K562 (cell line): ENCODE results near the gene MRPL57. TPM values are rescaled to one million over a fixed set of nuclear protein-coding genes. Genes with fewer than 3 reads are reported as not detected.

Source experiments
- AFF4 ChIP-seq: sonication (generic); formaldehyde crosslinking; IDR thresholded peaks from 2 replicates; pipeline ENCODE4 v1.8.0; 2023; ENCODE audit warnings: mild to moderate bottlenecking, missing genetic modification reagents
- CBFA2T3 ChIP-seq: fragments of 450-650 bp; IDR thresholded peaks from 2 replicates; pipeline ENCODE4 v1.6.1; 2017
- CHAMP1 ChIP-seq: fragments of 450-650 bp; IDR thresholded peaks from 2 replicates; pipeline ENCODE4 v1.6.1; 2016; ENCODE audit warnings: mild to moderate bottlenecking
- CHD2 ChIP-seq: IDR thresholded peaks from 2 replicates; pipeline ENCODE4 v1.6.1; 2011; ENCODE audit warnings: low read depth, low read length
- ETV5 ChIP-seq: sonication (generic); formaldehyde crosslinking; IDR thresholded peaks from 2 replicates; pipeline ENCODE4 v1.4.0; 2020; ENCODE audit warnings: low read depth, mild to moderate bottlenecking, missing genetic modification reagents
- JUN ChIP-seq, 2 experiments: sonication (generic) in 1 of 2; formaldehyde crosslinking in 1 of 2; IDR thresholded peaks; 2 replicates each; pipeline versions ENCODE4 v1.6.1 to v1.8.0; 2012 to 2022; ENCODE audit warnings: borderline replicate concordance in 2 of 2, mild to moderate bottlenecking in 2 of 2, improper control_type of control experiment in 1 of 2, low read depth in 1 of 2, low read length in 1 of 2, missing genetic modification reagents in 1 of 2
- KDM5B ChIP-seq: fragments of 200-600 bp; sonication (generic); IDR thresholded peaks from 2 replicates; pipeline ENCODE4 v1.6.1; 2012; ENCODE audit warnings: low read depth, mild to moderate bottlenecking, moderate library complexity, low read length, control low read depth, inconsistent platforms; ENCODE audit not compliant: insufficient replicate concordance
- NONO ChIP-seq, 2 experiments: fragments of 200-400 bp in 1 of 2; fragments of 450-650 bp in 1 of 2; formaldehyde crosslinking in 1 of 2; IDR thresholded peaks; 2 replicates each; pipeline ENCODE4 v1.6.1; 2017; ENCODE audit warnings: low read depth in 2 of 2, mild to moderate bottlenecking in 2 of 2, moderate library complexity in 2 of 2, low read length in 1 of 2
- RCOR1 ChIP-seq, 2 experiments: IDR thresholded peaks; 2 replicates each; pipeline ENCODE4 v1.6.1; 2012; ENCODE audit warnings: low read depth in 2 of 2, low read length in 2 of 2, borderline replicate concordance in 1 of 2, improper control_type of control experiment in 1 of 2
- SIN3B ChIP-seq: fragments of 450-650 bp; IDR thresholded peaks from 2 replicates; pipeline ENCODE4 v1.6.1; 2017; ENCODE audit warnings: low read depth, mild to moderate bottlenecking, moderate library complexity
- ZBTB9 ChIP-seq: fragments of 450-650 bp; formaldehyde crosslinking; IDR thresholded peaks from 2 replicates; pipeline ENCODE4 v1.4.0; 2020; ENCODE audit warnings: mild to moderate bottlenecking, moderate library complexity
- ZNF431 ChIP-seq: sonication (generic); formaldehyde crosslinking; IDR thresholded peaks from 2 replicates; pipeline ENCODE4 v1.8.0; 2022; ENCODE audit warnings: mild to moderate bottlenecking, missing genetic modification reagents
- ZNF518B ChIP-seq: fragments of 250-450 bp; sonication (Bioruptor Pico); IDR thresholded peaks from 2 replicates; pipeline ENCODE4 v1.5.0; 2021; ENCODE audit warnings: mild to moderate bottlenecking, moderate library complexity
- ZNF785 ChIP-seq: fragments of 250-450 bp; sonication (Bioruptor Pico); IDR thresholded peaks from 2 replicates; pipeline ENCODE4 v1.4.0; 2020; ENCODE audit warnings: mild to moderate bottlenecking
- ZSCAN29 ChIP-seq: fragments of 450-650 bp; IDR thresholded peaks from 2 replicates; pipeline ENCODE4 v1.6.1; 2017
- polyA plus RNA-seq, 8 experiments: library from polyadenylated mRNA; depleted of rRNA in 4 of 8; stranded (reverse) in 5 of 8; unstranded in 3 of 8; fragments of >200 nt; fragmentation: Nextera tagmentation in 2 of 8; fragmentation: Illumina TruSeq in 1 of 8; extraction: Ambion mirVana in 2 of 8; extraction: Trizol in 1 of 8; gene quantifications; 2 replicates each; pipeline versions ENCODE4 v1.2.1 to v1.2.3, GENCODE V29; 2011 to 2014; ENCODE audit warnings: inconsistent platforms in 1 of 8, missing spikeins in 1 of 8
- total RNA-seq, 7 experiments: library from RNA; depleted of rRNA in 6 of 7; stranded (reverse); fragments of >200 nt in 6 of 7; fragmentation: Illumina TruSeq in 2 of 7; extraction: Trizol in 2 of 7; gene quantifications; 2 replicates each; pipeline versions ENCODE4 v1.2.1 to v1.2.3, GENCODE V29; 2011 to 2021; ENCODE audit warnings: low replicate concordance in 1 of 7

MRPL57 gene
- total and polyA plus RNA-seq, 9 of the 15 experiments (the other 6 are each of a cell fraction or from before 2014, with no cell fraction given): 6.5 to 40.4 (median 15.7) TPM

GRCh38 chr13:21176215-21176981 is at the start of gene MRPL57, which contains the start of gene SKA3 (continued):
- TF ChIP-seq ZNF518B (no peak), KDM5B (peak; percentile 96), ETV5 (0 out of 2 replicates have a peak, but pooled peaks have one; percentile 32), ZNF785 (CRISPR knock-in tag) (no peak), AFF4 (CRISPR knock-in tag) (peak; percentile 72; the same call in 1 of the 2 replicates), RCOR1 (IDR thresholded peaks at IDR 0.05; ENCODE audit: borderline replicate concordance in 1 of 2, low read depth in 2 of 2, low read length in 2 of 2) (0 out of 4 replicates have a peak, but pooled peaks of 1 of the 2 experiments have one; percentile 4), ZSCAN29 (peak; percentile 80), CHAMP1 (no peak), ZNF431 (no peak), CBFA2T3 (peak; percentile 13; the same call in 1 of the 2 replicates), NONO (IDR thresholded peaks at IDR 0.05; ENCODE audit: low read depth in 2 of 2, low read length in 1 of 2) (peak in 1 of 2 experiments; percentile 13; a peak in 1 of 4 replicates), JUN (IDR thresholded peaks at IDR 0.05; ENCODE audit: borderline replicate concordance, low read depth, low read length) (no peak), JUN (CRISPR knock-in tag; IDR thresholded peaks at IDR 0.05; ENCODE audit: borderline replicate concordance) (0 out of 2 replicates have a peak, but pooled peaks have one; percentile 22), SIN3B (peak; percentile 82), CHD2 (peak; percentile 100), ZBTB9 (CRISPR knock-in tag) (peak; percentile 75; the same call in 1 of the 2 replicates)
